HCT116 (cell line): ENCODE measurements around the gene RNF214. TPM values are rescaled to one million over a fixed set of nuclear protein-coding genes. Genes with fewer than 3 reads are reported as not detected.

Experiments
- ATAC-seq: fragments of 200-7000 bp; cut with Tn5 transposase; 2 replicates; pipeline ENCODE4 v1.9.1; 2020; ENCODE audit warnings: mild to moderate bottlenecking, moderate library complexity
- BruUV-seq: library from RNA; stranded (reverse); fragments of 400-500 nt; replicated peaks from 2 replicates; lab custom pipeline; 2021; lab: Mats Ljungman, UMichigan
- CTCF ChIA-PET: fragments of 300-600 bp; sonication (Branson Sonifier 250); formaldehyde crosslinking; loops from one replicate; lab custom pipeline; 2021; ENCODE audit warnings: antibody characterized with exemption; lab: Charles Lee
- POLR2A ChIA-PET: fragments of 300-600, 350-600 bp; sonication (Branson Sonifier 250); formaldehyde crosslinking; loops from one replicate; lab custom pipeline; 2021; ENCODE audit warnings: antibody characterized with exemption; lab: Charles Lee
- RAD21 ChIA-PET, 2 experiments: fragments of 300-600 bp; sonication (Branson Sonifier 250); formaldehyde crosslinking; loops; one replicate each; lab custom pipeline; 2023; ENCODE audit warnings: low total read pairs in 2 of 2; ENCODE audit not compliant: uncharacterized antibody in 2 of 2, unreplicated experiment in 2 of 2, low non-redundant PET in 1 of 2; lab: Charles Lee
- DNase-seq: peaks from one replicate; pipeline ENCODE4 v3.0.0-alpha.2; 2010; ENCODE audit warnings: low read depth, low spot score
- H2AFZ ChIP-seq: fragments of 200-600 bp; shearing (Covaris generic), sonication (generic); 2 replicates; pipeline ENCODE4 v1.6.1; 2017; ENCODE audit warnings: low read depth, mixed run types, mixed read lengths, antibody characterized with exemption, low read length; ENCODE audit not compliant: poor library complexity, severe bottlenecking
- H3K27ac ChIP-seq: 2 replicates; pipeline ENCODE4 v1.5.1; 2012; ENCODE audit warnings: low read depth, low read length
- H3K27me3 ChIP-seq: fragments of 200-600 bp; sonication (generic); 2 replicates; pipeline ENCODE4 v1.6.1; 2016; ENCODE audit warnings: mixed run types, low read length, mixed read lengths; ENCODE audit not compliant: insufficient read depth
- H3K36me3 ChIP-seq, 2 experiments: fragments of 200-500 bp in 1 of 2; fragments of 200-600 bp in 1 of 2; sonication (Bioruptor generic) in 1 of 2; sonication (generic) in 1 of 2; 2 replicates each; pipeline versions ENCODE4 v1.5.1 to v1.6.1; 2014 to 2016; ENCODE audit warnings: low read length in 2 of 2, inconsistent platforms in 1 of 2, mixed read lengths in 1 of 2, mixed run types in 1 of 2; ENCODE audit not compliant: insufficient read depth in 2 of 2, control insufficient read depth in 1 of 2
- H3K4me1 ChIP-seq, 2 experiments: fragments of 200-600 bp in 1 of 2; sonication (generic) in 1 of 2; 2 replicates each; pipeline versions ENCODE4 v1.5.1 to v1.6.1; 2012 to 2017; ENCODE audit warnings: low read length in 2 of 2, inconsistent platforms in 1 of 2, mild to moderate bottlenecking in 1 of 2, mixed read lengths in 1 of 2, mixed run types in 1 of 2, moderate library complexity in 1 of 2; ENCODE audit not compliant: insufficient read depth in 2 of 2, control insufficient read depth in 1 of 2
- H3K4me2 ChIP-seq: fragments of 200-600 bp; sonication (generic); 2 replicates; pipeline ENCODE4 v1.6.1; 2017; ENCODE audit warnings: mixed run types, low read length, mixed read lengths
- H3K4me3 ChIP-seq, 2 experiments: fragments of 200-600 bp in 1 of 2; sonication (generic) in 1 of 2; replicated peaks in 1 of 2; 2 replicates each; pipeline ENCODE4 v1.5.1; 2011 to 2016; ENCODE audit warnings: low read length in 2 of 2, control low read depth in 1 of 2, low read depth in 1 of 2, mild to moderate bottlenecking in 1 of 2, mixed read lengths in 1 of 2, mixed run types in 1 of 2
- H3K79me2 ChIP-seq: fragments of 200-600 bp; sonication (generic); 2 replicates; pipeline ENCODE4 v1.6.1; 2017; ENCODE audit warnings: mild to moderate bottlenecking, mixed run types, low read length, moderate library complexity, mixed read lengths; ENCODE audit not compliant: insufficient read depth
- H3K9ac ChIP-seq: fragments of 200-600 bp; sonication (generic); 2 replicates; pipeline ENCODE4 v1.6.1; 2016; ENCODE audit warnings: low read length, mixed read lengths
- H3K9me2 ChIP-seq: fragments of 200-600 bp; sonication (generic), shearing (Covaris generic); 2 replicates; pipeline ENCODE4 v1.6.1; 2017; ENCODE audit warnings: mixed run types, mild to moderate bottlenecking, moderate library complexity; ENCODE audit not compliant: insufficient read depth
- H3K9me3 ChIP-seq, 2 experiments: fragments of 200-500 bp in 1 of 2; fragments of 200-600 bp in 1 of 2; sonication (Bioruptor generic) in 1 of 2; sonication (generic) in 1 of 2; 2 replicates each; pipeline ENCODE4 v1.6.1; 2014 to 2017; ENCODE audit warnings: low read length in 2 of 2, mixed read lengths in 2 of 2, inconsistent platforms in 1 of 2, low read depth in 1 of 2, mild to moderate bottlenecking in 1 of 2, mixed run types in 1 of 2, moderate library complexity in 1 of 2; ENCODE audit not compliant: control insufficient read depth in 1 of 2, insufficient read depth in 1 of 2
- H4K20me1 ChIP-seq: fragments of 200-600 bp; sonication (generic), shearing (Covaris generic); 2 replicates; pipeline ENCODE4 v1.6.1; 2017; ENCODE audit warnings: mixed run types, mild to moderate bottlenecking, moderate library complexity; ENCODE audit not compliant: insufficient read depth
- CBX3 ChIP-seq: IDR thresholded peaks from 2 replicates; pipeline ENCODE4 v1.6.1; 2012; ENCODE audit warnings: low read depth
- CEBPB ChIP-seq: IDR thresholded peaks from 2 replicates; pipeline ENCODE4 v1.6.1; 2012; ENCODE audit warnings: low read depth
- EGR1 ChIP-seq: IDR thresholded peaks from 2 replicates; pipeline ENCODE4 v1.6.1; 2012; ENCODE audit warnings: low read depth
- EZH2 ChIP-seq: fragments of 200-600 bp; sonication (generic); IDR thresholded peaks from 2 replicates; pipeline ENCODE4 v1.6.1; 2017; ENCODE audit warnings: antibody characterized with exemption, mixed run types
- EZH2phosphoT487 ChIP-seq: fragments of 200-600 bp; IDR thresholded peaks from 2 replicates; pipeline ENCODE4 v1.6.1; 2018; ENCODE audit warnings: antibody characterized with exemption, borderline replicate concordance
- FOSL1 ChIP-seq: IDR thresholded peaks from 2 replicates; pipeline ENCODE4 v1.6.1; 2012; ENCODE audit warnings: low read depth
- JUND ChIP-seq: IDR thresholded peaks from 2 replicates; pipeline ENCODE4 v1.6.1; 2012
- POLR2A ChIP-seq: IDR thresholded peaks from 2 replicates; pipeline ENCODE4 v1.7.0; 2011; ENCODE audit warnings: borderline replicate concordance; ENCODE audit not compliant: insufficient read depth, insufficient read length; ENCODE audit errors: extremely low read depth
- POLR2AphosphoS5 ChIP-seq: IDR thresholded peaks from 2 replicates; pipeline ENCODE4 v1.6.1; 2011; ENCODE audit warnings: mild to moderate bottlenecking, low read depth, low read length, moderate library complexity
- RAD21 ChIP-seq: IDR thresholded peaks from 2 replicates; pipeline ENCODE4 v1.6.1; 2012; ENCODE audit warnings: low read depth, mild to moderate bottlenecking
- SIN3A ChIP-seq: IDR thresholded peaks from 2 replicates; pipeline ENCODE4 v1.6.1; 2012; ENCODE audit warnings: low read depth
- SP1 ChIP-seq: IDR thresholded peaks from 2 replicates; pipeline ENCODE4 v1.6.1; 2012; ENCODE audit warnings: low read depth
- TCF7L2 ChIP-seq: IDR thresholded peaks from 2 replicates; pipeline ENCODE4 v1.7.0; 2011; ENCODE audit warnings: borderline replicate concordance, inconsistent platforms; ENCODE audit not compliant: insufficient read depth, insufficient read length; ENCODE audit errors: extremely low read depth
- YY1 ChIP-seq: IDR thresholded peaks from 2 replicates; pipeline ENCODE4 v1.6.1; 2011; ENCODE audit warnings: low read length, low read depth, moderate library complexity, mild to moderate bottlenecking; ENCODE audit not compliant: insufficient replicate concordance; ENCODE audit errors: extremely low read depth
- ZFX ChIP-seq: fragments of 450-650 bp; IDR thresholded peaks from 2 replicates; pipeline ENCODE4 v1.6.1; 2017
- ZNF274 ChIP-seq: fragments of 200-500 bp; sonication (Bioruptor generic); IDR thresholded peaks from 2 replicates; pipeline ENCODE4 v1.6.1; 2014; ENCODE audit warnings: mild to moderate bottlenecking, low read depth, low read length, inconsistent platforms
- intact Hi-C: fragments of 100-400 bp; cut with micrococcal nuclease; formaldehyde crosslinking; loops from 2 replicates; pipeline ENCODE4 v1.10.0; 2022
- total RNA-seq: library from RNA; stranded (reverse); gene quantifications from one replicate; pipeline ENCODE4 v1.2.1, GENCODE V29; 2021; ENCODE audit not compliant: unreplicated experiment
- TF ChIP-seq, protein P1 (sequence below): IDR thresholded peaks from 2 replicates; pipeline ENCODE4 v1.6.1; 2012
- TF ChIP-seq, protein P2 (sequence below): IDR thresholded peaks from 2 replicates; pipeline ENCODE4 v1.6.1; 2011; ENCODE audit warnings: mild to moderate bottlenecking, low read length, moderate library complexity; ENCODE audit not compliant: insufficient replicate concordance; ENCODE audit errors: extremely low read depth
- TF ChIP-seq, protein P3 (sequence below): IDR thresholded peaks from 2 replicates; pipeline ENCODE4 v1.6.1; 2012; ENCODE audit warnings: low read depth

Gene RNF214
- total RNA-seq, 1 experiment from 2014 or later, result 29.3 TPM

DNA sequence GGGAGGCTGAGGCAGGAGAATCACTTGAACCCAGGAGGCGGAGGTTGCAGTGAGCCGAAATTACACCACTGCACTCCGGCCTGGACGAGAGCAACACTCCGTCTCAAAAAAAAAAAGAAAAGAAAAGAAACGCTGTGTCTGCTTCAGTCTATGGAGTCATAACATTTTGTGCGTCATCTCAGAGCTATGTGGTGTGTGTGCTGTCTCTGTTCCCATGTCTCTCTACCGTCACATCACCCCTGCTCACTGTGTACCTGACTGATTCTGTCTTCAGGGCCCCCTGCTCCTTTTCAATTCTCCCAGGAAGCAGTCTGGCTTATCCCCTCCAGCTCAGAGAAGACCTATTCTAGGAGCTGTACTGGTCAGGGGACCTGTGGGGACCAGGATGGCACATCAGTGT, 65.7 kb downstream of the RNF214 start:
- no peaks in the 10 kb centered on the region for H3K9me3 ChIP-seq
- intact Hi-C loops, result no loop called here
- ATAC-seq (no peak), DNase-seq (no peak)
- H3K79me2 ChIP-seq, result no peaks in the 10 kb centered on the region
- no peak overlapping the region for H3K27ac ChIP-seq
- ChIA-PET POLR2A (no interaction called here), RAD21 (no interaction called here), CTCF (no interaction called here)
- H3K36me3 ChIP-seq, result no peaks in the 10 kb centered on the region
- no peaks in the 10 kb centered on the region for H3K27me3 ChIP-seq
- H2AFZ ChIP-seq, result no peak overlapping the region
- no peaks in the 10 kb centered on the region for H3K9me2 ChIP-seq
- H3K4me2 ChIP-seq, result no peak overlapping the region
- H3K9ac ChIP-seq, result no peak overlapping the region
- no TSS peak for BruUV-seq
- H3K4me3 ChIP-seq, result no peak overlapping the region
- no peaks in the 10 kb centered on the region for H3K4me1 ChIP-seq
- TF ChIP-seq EZH2phosphoT487 (no peak), ZFX (no peak), SP1 (no peak), RAD21 (no peak), EGR1 (no peak), POLR2AphosphoS5 (no peak), ZNF274 (no peak), FOSL1 (no peak), JUND (no peak), POLR2A (no peak), EZH2 (no peak), CEBPB (no peak), YY1 (no peak), CBX3 (no peak), TCF7L2 (no peak), SIN3A (no peak)
- TF ChIP-seq, protein P1, sequence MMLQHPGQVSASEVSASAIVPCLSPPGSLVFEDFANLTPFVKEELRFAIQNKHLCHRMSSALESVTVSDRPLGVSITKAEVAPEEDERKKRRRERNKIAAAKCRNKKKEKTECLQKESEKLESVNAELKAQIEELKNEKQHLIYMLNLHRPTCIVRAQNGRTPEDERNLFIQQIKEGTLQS, result no peak
- TF ChIP-seq, protein P2, sequence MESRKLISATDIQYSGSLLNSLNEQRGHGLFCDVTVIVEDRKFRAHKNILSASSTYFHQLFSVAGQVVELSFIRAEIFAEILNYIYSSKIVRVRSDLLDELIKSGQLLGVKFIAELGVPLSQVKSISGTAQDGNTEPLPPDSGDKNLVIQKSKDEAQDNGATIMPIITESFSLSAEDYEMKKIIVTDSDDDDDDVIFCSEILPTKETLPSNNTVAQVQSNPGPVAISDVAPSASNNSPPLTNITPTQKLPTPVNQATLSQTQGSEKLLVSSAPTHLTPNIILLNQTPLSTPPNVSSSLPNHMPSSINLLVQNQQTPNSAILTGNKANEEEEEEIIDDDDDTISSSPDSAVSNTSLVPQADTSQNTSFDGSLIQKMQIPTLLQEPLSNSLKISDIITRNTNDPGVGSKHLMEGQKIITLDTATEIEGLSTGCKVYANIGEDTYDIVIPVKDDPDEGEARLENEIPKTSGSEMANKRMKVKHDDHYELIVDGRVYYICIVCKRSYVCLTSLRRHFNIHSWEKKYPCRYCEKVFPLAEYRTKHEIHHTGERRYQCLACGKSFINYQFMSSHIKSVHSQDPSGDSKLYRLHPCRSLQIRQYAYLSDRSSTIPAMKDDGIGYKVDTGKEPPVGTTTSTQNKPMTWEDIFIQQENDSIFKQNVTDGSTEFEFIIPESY, result no peak
- TF ChIP-seq, protein P3, sequence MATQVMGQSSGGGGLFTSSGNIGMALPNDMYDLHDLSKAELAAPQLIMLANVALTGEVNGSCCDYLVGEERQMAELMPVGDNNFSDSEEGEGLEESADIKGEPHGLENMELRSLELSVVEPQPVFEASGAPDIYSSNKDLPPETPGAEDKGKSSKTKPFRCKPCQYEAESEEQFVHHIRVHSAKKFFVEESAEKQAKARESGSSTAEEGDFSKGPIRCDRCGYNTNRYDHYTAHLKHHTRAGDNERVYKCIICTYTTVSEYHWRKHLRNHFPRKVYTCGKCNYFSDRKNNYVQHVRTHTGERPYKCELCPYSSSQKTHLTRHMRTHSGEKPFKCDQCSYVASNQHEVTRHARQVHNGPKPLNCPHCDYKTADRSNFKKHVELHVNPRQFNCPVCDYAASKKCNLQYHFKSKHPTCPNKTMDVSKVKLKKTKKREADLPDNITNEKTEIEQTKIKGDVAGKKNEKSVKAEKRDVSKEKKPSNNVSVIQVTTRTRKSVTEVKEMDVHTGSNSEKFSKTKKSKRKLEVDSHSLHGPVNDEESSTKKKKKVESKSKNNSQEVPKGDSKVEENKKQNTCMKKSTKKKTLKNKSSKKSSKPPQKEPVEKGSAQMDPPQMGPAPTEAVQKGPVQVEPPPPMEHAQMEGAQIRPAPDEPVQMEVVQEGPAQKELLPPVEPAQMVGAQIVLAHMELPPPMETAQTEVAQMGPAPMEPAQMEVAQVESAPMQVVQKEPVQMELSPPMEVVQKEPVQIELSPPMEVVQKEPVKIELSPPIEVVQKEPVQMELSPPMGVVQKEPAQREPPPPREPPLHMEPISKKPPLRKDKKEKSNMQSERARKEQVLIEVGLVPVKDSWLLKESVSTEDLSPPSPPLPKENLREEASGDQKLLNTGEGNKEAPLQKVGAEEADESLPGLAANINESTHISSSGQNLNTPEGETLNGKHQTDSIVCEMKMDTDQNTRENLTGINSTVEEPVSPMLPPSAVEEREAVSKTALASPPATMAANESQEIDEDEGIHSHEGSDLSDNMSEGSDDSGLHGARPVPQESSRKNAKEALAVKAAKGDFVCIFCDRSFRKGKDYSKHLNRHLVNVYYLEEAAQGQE, result no peak
- H4K20me1 ChIP-seq, result no peaks in the 10 kb centered on the region
